Osteocyte (in vitro differentiated cells): Measurements from ENCODE around the gene ANKFN1. TPM values are rescaled to one million over a fixed set of nuclear protein-coding genes. Genes with fewer than 3 reads are reported as not detected.

Experiments used
- DNase-seq: peaks from one replicate; pipeline ENCODE4 v3.0.0; 2021; ENCODE audit warnings: mixed read lengths; ENCODE audit not compliant: unreplicated experiment; ENCODE audit errors: extremely low spot score
- H3K27ac Mint-ChIP-seq: one replicate; pipeline ENCODE4 v1.8.0; 2021; ENCODE audit warnings: mild to moderate bottlenecking, mixed read lengths; ENCODE audit not compliant: unreplicated experiment
- H3K27me3 Mint-ChIP-seq: one replicate; pipeline ENCODE4 v1.8.0; 2021; ENCODE audit warnings: mixed read lengths; ENCODE audit not compliant: unreplicated experiment
- H3K36me3 Mint-ChIP-seq: one replicate; pipeline ENCODE4 v1.8.0; 2021; ENCODE audit warnings: mixed read lengths; ENCODE audit not compliant: unreplicated experiment
- H3K4me1 Mint-ChIP-seq: one replicate; pipeline ENCODE4 v1.8.0; 2021; ENCODE audit warnings: mixed read lengths; ENCODE audit not compliant: unreplicated experiment
- H3K4me3 Mint-ChIP-seq: one replicate; pipeline ENCODE4 v1.8.0; 2021; ENCODE audit warnings: mild to moderate bottlenecking, moderate library complexity, mixed read lengths; ENCODE audit not compliant: unreplicated experiment
- H3K9me3 Mint-ChIP-seq: one replicate; pipeline ENCODE4 v1.8.0; 2021; ENCODE audit warnings: mixed read lengths; ENCODE audit not compliant: unreplicated experiment
- CTCF ChIP-seq: fragments of 200-600 bp; sonication (generic); IDR thresholded peaks from 2 replicates; pipeline ENCODE4 v1.5.0; 2021; ENCODE audit warnings: antibody characterized with exemption, mild to moderate bottlenecking, moderate library complexity
- total RNA-seq: library from RNA; stranded (reverse); gene quantifications from 2 replicates; pipeline ENCODE4 v1.2.1, GENCODE V29; 2021

The ANKFN1 gene
- total RNA-seq, 1 donor from 2014 or later: not detected

- H3K4me1 Mint-ChIP-seq: no peaks in the 10 kb centered on the region
- H3K36me3 Mint-ChIP-seq: no peaks in the 10 kb centered on the region
Observed at GRCh38 chr17:56158344-56158743, 5.1 kb downstream of the ANKFN1 start.

DNA sequence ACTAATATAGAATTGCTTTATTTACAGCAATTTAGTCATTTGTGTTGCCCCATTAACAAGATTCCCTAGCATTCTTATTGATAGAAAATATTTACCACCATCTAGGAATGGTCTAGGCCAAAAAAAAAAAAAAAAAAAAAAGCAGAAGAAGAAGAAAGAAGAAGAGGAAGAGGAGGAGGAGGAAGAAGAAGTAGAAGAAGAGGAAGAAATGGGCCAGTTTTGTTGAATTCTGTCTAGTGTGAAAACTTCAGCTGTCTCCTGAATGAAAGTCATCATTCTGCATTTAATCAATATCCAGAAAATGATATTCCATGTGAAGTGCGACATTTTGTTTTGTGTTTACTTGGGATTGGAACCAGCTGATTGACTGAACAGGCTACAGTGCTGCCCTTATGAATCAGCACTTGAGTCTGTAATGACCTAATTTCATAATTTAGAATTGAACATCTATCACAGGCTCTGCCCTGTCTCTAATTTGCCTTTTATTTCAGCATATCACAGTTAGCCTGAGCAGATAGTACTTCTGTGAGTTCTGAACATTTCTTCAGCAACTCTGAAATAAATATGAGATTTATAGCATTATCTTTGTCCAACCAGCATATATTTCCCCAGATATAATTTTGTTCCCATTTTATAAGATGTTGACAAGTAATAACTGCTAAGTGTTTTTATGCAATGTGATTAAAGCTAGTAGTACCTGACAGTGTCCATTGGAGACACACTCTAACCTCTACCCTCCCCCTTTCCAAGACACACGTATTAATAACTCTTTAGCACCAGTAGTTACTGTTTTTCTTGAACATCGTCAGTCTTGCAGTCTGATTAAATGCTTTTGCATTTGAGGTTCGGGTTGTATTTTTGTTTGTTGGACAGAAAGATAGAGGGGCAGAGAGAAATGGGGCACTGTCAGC, 5.9 kb downstream of the ANKFN1 start:
- Mint-ChIP-seq H3K4me1 (no peaks in the 10 kb centered on the region), H3K4me3 (no peak overlapping the region), H3K36me3 (no peaks in the 10 kb centered on the region), H3K27me3 (no peaks in the 10 kb centered on the region), H3K9me3 (no peaks in the 10 kb centered on the region), H3K27ac (no peak overlapping the region)
- TF ChIP-seq CTCF: no peak
- DNase-seq: no peak

More at GRCh38 chr17:56158344-56158743, 5.1 kb downstream of the ANKFN1 start:
- Mint-ChIP-seq H3K27me3 (no peaks in the 10 kb centered on the region), H3K27ac (no peak overlapping the region), H3K9me3 (no peaks in the 10 kb centered on the region), H3K4me3 (no peak overlapping the region)
- DNase-seq: no peak
- no peak for TF ChIP-seq CTCF

DNA sequence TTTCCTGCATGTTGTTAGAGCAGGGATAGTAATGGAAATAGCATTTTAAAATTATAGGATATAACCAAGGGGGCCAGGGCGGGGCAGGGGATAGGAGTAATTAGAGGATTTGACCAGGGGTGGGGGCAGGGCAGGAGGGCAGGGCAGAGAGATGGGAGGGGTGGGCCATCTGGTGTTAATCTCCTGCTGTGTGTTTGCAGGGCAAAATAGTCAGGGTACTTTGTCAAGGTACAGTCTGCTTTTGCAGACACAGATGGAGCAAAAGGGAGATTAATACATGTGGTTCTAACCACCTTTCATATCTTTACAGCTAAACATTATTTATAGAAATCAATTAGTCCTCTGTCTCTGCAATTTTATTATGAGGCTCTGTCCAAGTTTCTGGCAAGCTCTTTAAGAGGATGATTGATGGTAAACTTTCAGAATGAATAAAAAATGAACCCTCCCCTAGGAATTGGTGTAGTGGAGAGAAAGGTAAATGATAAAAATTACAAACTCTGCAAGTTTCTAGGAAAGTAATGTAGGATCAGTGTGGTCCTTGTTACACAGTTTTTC, 6.6 kb downstream of the ANKFN1 start:
- Mint-ChIP-seq H3K36me3 (no peaks in the 10 kb centered on the region), H3K4me1 (no peaks in the 10 kb centered on the region), H3K27ac (no peak overlapping the region), H3K27me3 (no peaks in the 10 kb centered on the region), H3K4me3 (no peak overlapping the region), H3K9me3 (no peaks in the 10 kb centered on the region)
- DNase-seq: no peak
- no peak for TF ChIP-seq CTCF

DNA sequence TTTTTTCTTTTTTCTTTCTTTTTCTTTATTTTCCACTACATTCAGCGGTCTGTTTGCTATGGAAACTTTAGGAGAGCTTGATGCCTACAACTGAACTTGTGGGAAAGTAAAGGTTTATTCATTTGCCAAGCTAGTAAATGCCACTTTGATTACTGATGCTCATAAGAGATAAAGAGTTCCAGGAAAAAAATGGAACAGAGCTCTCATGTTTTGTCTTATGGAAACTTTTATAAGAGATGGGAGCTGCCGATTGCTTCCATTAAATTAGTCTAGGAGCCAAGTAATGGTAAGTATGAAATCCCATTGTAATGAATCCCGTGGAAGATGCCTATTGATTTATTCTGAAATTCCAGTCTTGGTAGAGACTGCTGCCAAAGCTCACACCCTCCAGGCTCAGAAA, 7.1 kb downstream of the ANKFN1 start:
- no peak overlapping the region for H3K4me3 Mint-ChIP-seq
- H3K27ac Mint-ChIP-seq: no peak overlapping the region
- no peaks in the 10 kb centered on the region for H3K36me3 Mint-ChIP-seq
- H3K4me1 Mint-ChIP-seq: no peaks in the 10 kb centered on the region
- DNase-seq: no peak
- no peaks in the 10 kb centered on the region for H3K27me3 Mint-ChIP-seq
- no peaks in the 10 kb centered on the region for H3K9me3 Mint-ChIP-seq
- TF ChIP-seq CTCF: no peak

DNA sequence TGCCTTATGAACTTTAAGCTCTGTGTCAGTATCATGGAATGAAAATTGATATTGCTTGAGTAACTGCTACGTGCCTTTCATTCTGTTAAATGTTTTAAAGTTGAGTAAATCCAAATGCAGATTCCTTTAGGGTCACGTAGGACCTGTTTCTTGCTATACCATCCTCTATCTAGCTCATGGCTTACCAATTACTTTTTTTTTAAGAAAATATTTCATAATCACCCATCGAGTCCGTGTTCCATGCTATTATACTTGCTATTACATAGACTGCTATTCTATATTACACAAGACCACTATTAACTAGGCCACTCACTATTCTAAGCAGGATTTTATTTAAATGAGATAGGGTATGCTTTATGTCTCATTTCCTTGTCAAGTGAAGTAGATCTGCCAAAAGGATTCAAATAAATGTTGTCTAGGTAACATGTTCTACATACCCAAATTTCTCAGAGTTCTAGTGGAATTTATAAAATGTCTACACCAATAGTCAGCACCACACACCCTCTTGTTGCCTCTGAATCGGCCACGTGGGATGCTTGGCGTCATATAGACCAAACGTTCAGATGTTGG, 11.9 kb downstream of the ANKFN1 start:
- TF ChIP-seq CTCF: no peak
- H3K36me3 Mint-ChIP-seq: no peaks in the 10 kb centered on the region
- H3K9me3 Mint-ChIP-seq: no peaks in the 10 kb centered on the region
- H3K27ac Mint-ChIP-seq: no peak overlapping the region
- H3K27me3 Mint-ChIP-seq: no peaks in the 10 kb centered on the region
- no peaks in the 10 kb centered on the region for H3K4me1 Mint-ChIP-seq
- no peak overlapping the region for H3K4me3 Mint-ChIP-seq
- no peak for DNase-seq
